ENCODE data around the gene ABHD17B.

DNA sequence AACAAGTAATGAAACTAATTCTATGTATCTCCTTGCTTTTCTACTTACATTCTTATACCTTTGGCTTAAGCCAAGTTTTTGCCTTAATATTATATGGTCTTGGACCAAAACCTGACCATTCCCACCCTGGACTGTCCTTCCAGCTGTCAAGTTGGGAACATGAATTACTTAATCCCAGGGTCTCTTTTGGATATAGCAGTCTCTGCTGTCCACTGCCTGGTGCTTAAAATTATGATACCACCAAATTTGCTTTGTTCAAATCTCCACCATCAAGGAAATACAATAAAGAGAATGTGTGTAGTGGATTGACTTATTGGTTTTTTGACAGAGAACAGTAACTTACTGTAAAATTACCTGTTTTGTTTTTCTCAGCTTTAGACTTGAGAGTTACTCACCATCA, 66.2 kb downstream of the ABHD17B start:
- TF ChIP-seq POLR2A (IDR thresholded peaks at IDR 0.05; ENCODE audit: low read length) (no peak), EP300 (IDR thresholded peaks at IDR 0.05) (no peak), CTCF (IDR thresholded peaks at IDR 0.05) (no peak), EHMT2 (IDR thresholded peaks at IDR 0.05; ENCODE audit: low read depth) (no peak), ATOH8 (CRISPR knock-in tag; IDR thresholded peaks at IDR 0.05; ENCODE audit: low read depth) (no peak), ZFP36 (IDR thresholded peaks at IDR 0.05; ENCODE audit: borderline replicate concordance, partially characterized antibody) (no peak)

Measured in A549 (cell line).